ENCODE measurements around the gene EPHA4.

DNA sequence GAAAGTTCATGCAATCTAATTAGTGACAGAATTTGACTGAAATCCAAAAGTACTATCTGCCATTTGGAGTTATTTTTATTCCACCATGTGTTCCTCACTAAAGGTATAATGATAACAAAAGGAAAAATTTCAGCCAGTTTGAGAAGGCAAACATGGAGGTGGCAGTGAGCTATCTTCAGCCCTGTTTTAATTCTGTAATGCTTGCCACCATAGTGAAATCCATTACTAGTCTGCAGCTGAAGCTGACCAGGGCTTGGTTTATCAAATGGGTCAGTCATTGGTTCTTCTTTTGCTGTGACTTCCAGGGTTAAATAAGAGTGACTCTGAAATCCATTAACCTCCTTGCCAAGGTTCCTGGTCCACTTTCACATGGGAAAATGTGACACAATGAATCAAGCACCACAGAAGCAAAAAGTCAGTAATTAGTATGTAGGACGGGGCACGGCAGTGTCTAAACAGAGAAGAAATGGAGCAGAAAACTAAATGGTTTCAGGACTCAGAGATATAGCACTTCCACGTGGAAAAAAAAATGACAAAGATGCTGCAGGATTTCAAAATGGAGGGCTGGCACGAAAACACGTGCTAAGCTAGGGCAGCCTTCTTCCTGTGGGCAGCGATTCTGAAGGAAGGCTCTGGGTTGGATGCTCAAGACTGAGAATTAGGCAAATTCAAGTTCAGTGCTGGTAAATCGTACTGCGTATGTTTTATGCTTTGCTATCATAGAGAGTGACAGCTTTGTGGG is 87.2 kb downstream of the EPHA4 start:
- TF ChIP-seq, protein P1, sequence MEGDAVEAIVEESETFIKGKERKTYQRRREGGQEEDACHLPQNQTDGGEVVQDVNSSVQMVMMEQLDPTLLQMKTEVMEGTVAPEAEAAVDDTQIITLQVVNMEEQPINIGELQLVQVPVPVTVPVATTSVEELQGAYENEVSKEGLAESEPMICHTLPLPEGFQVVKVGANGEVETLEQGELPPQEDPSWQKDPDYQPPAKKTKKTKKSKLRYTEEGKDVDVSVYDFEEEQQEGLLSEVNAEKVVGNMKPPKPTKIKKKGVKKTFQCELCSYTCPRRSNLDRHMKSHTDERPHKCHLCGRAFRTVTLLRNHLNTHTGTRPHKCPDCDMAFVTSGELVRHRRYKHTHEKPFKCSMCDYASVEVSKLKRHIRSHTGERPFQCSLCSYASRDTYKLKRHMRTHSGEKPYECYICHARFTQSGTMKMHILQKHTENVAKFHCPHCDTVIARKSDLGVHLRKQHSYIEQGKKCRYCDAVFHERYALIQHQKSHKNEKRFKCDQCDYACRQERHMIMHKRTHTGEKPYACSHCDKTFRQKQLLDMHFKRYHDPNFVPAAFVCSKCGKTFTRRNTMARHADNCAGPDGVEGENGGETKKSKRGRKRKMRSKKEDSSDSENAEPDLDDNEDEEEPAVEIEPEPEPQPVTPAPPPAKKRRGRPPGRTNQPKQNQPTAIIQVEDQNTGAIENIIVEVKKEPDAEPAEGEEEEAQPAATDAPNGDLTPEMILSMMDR (conservative IDR thresholded peaks at IDR 0.05; ENCODE audit: low read depth, low read length), result no peak
- TF ChIP-seq SMC3 (IDR thresholded peaks at IDR 0.05; ENCODE audit: low read depth, low read length) (no peak), POLR2A (IDR thresholded peaks at IDR 0.05; ENCODE audit: low read depth, low read length) (no peak)
